ENCODE measurements around the gene G6PC1.

Gene G6PC1

DNA sequence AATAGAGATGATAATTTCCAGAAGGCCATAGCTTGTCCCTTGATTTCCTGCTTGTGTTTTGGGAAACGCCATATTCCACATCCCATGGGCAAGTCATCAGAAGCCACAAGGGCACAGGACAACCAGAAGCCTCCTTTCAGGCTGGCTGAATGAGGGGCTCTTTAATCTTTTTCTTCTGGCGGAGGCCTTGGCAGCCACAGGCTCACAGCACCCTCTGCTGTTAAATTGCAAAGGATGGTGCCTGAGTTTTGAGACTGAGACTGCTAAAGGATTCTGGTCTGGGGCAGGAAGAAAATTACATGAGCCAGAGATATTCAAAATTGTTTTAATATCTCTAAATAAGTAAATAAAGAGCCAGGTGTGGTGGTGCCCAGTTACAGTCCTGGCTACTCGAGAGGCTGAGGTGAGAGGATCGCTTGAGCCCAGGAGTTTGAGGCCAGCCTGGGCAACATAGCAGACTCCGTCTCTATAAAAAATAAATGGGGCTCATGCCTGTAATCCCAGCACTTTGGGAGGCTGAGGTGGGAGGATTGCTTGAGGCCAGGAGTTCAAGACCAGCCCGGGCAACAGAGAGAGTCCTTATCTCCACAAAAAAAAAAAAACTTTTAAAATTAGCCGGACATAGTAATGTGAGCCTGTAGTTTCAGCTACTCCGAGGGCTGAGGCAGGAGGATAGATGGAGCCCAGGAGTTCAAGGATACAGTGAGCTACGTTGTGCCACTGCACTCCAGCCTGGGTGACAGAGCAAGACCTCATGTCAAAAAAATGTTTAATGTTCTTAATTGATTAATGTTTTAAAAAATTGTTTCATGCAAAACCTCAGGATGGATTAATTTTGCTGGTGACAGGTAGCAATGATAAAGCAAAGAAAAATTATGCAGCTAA, 37.4 kb downstream of the G6PC1 start:
- peak in 29 of 51 donors; percentile 1 to 56 (median 15) for DNase-seq

DNA sequence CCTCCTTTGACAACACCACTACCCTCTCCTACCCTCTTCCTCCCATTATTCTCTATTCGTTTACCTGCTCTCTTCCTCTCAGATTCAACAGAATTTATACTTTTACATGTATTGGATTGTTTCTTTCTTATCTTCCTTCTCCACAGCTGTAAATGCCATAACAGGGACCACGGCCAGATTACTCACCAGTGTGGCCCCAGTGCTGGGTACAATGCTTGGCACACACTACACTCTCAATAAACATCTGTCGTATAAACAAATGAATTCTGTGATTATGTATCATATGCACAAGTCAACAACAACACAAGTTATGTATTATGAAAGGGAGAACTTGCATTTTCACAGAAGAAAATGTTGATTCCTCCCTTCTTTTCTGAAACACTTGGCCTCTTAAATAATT, 43.6 kb downstream of the G6PC1 start:
- no peak for DNase-seq

DNA sequence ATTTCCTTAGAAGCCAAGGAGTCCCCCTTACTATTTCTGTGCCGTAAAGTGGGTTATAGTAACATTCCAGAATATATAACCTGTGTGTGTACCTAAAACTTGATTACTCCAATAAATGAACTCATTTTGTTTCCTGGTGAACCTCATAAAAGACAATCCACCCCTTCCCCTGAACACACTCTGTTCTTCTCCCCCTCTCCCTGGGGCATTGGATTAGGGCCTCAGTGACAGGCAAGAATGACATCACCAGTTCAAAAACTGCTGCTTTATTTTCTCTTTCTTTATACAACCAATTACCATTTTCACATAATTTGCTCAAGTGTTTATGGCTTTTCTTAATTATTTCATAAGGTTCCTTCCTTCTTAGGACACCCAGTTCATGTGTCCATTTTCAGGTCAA, 46.2 kb downstream of the G6PC1 start:
- DNase-seq, result no peak

- DNase-seq, result no peak
Measured at GRCh38 chr17:42950044-42950783, 49.6 kb downstream of the G6PC1 start.
